GM10266 (cell line): ENCODE results near the gene ATP2B3.

ENCODE experiments used
- DNase-seq: peaks from one replicate; pipeline ENCODE4 v3.0.0; 2012; ENCODE audit errors: extremely low spot score
- TF ChIP-seq, protein P1 (sequence below): IDR thresholded peaks from 2 replicates; pipeline ENCODE4 v1.5.1; 2012; ENCODE audit warnings: mild to moderate bottlenecking, low read depth; ENCODE audit not compliant: control insufficient read depth, insufficient read depth; ENCODE audit errors: missing control alignments

The ATP2B3 gene

GRCh38 chrX:153620576-153620975 lies 103.1 kb downstream of the ATP2B3 start:
- DNase-seq = no peak
- TF ChIP-seq, protein P1, sequence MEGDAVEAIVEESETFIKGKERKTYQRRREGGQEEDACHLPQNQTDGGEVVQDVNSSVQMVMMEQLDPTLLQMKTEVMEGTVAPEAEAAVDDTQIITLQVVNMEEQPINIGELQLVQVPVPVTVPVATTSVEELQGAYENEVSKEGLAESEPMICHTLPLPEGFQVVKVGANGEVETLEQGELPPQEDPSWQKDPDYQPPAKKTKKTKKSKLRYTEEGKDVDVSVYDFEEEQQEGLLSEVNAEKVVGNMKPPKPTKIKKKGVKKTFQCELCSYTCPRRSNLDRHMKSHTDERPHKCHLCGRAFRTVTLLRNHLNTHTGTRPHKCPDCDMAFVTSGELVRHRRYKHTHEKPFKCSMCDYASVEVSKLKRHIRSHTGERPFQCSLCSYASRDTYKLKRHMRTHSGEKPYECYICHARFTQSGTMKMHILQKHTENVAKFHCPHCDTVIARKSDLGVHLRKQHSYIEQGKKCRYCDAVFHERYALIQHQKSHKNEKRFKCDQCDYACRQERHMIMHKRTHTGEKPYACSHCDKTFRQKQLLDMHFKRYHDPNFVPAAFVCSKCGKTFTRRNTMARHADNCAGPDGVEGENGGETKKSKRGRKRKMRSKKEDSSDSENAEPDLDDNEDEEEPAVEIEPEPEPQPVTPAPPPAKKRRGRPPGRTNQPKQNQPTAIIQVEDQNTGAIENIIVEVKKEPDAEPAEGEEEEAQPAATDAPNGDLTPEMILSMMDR = no peak

- TF ChIP-seq, protein P1 = no peak
These were observed 104.6 kb downstream of the ATP2B3 start for GRCh38 chrX:153621949-153622598.

GRCh38 chrX:153622661-153623309 lies 105.3 kb downstream of the ATP2B3 start:
- no peak for DNase-seq
- TF ChIP-seq, protein P1 = no peak

More at GRCh38 chrX:153621949-153622598, 104.6 kb downstream of the ATP2B3 start:
- no peak for DNase-seq

DNA sequence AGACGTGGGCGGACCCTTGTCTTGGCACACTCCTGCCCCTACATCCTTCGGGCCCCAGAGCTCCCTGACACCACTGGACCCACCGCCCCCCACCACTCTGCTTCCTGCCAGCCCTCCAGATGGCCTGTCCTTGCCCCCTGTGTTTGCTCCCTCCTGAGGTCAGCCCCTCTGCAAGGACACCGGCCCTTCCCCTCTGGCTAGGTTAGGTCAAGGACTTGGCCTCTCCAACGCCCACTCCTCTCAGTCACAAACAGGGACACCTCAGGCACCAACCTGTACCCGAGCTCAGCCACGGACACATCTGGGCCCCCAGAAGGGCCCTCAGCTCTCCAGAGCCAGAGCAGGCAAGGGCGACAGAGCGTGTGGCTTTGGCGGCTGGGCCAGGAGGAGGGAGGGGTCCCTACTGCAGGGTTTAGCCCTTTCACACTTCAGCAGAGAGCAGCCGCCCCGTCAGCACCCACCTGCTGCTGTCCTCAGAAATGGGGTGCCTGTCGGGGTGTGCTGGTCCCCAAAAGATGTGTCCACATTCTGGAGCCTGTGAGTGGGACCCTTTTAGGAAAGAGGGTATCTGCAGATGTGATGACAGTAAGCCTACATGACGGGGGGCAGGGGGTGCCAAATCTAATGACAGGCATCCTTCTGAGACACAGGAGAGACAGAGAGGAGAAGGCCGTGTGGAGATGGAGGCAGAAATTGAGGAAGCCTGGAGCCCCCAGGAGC lies 106.0 kb downstream of the ATP2B3 start:
- no peak for DNase-seq
- TF ChIP-seq, protein P1 = no peak

DNA sequence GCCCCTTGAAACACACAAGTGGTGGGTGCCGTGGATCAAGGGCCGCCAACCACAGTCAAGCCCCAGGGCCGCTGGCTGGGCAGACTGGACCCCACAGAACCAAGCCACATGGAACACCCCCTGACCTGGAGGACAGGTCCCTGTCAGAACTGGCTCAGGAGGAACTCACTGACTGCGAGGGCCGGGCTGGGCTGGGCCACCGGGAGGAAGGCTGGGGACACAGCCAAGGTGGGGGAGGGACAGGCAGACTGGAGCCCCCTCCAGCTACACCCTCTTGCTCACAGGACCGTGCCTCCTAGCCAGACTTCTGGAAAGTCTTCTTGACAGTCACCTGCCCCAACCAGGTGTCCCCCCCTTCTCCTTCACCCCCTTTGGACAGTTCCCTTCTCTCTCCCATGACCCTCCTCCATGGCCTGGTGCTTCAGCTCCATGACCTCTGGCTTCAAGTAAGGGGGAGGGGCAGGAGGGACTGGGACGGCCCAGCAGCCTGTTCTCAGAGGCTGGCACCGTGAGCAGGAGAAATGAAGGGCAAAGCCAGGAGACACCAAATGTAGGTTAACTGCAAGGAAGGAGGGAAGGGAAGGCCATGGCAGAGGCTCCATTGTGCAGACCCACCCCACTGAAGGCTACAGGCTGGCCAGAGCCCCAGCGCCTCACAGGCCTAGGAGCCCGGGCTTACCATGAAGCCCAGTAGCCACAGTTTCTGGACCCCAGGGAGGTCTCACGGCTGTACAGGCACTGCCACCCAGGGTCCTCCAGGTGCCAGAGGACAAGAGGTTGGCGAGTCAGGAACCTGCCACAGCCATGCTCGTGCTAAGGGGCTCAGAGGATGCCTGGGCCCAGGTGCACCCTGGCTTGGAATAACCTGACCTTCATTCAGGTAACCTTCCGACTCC lies 107.0 kb downstream of the ATP2B3 start:
- TF ChIP-seq, protein P1 = no peak
- no peak for DNase-seq

DNA sequence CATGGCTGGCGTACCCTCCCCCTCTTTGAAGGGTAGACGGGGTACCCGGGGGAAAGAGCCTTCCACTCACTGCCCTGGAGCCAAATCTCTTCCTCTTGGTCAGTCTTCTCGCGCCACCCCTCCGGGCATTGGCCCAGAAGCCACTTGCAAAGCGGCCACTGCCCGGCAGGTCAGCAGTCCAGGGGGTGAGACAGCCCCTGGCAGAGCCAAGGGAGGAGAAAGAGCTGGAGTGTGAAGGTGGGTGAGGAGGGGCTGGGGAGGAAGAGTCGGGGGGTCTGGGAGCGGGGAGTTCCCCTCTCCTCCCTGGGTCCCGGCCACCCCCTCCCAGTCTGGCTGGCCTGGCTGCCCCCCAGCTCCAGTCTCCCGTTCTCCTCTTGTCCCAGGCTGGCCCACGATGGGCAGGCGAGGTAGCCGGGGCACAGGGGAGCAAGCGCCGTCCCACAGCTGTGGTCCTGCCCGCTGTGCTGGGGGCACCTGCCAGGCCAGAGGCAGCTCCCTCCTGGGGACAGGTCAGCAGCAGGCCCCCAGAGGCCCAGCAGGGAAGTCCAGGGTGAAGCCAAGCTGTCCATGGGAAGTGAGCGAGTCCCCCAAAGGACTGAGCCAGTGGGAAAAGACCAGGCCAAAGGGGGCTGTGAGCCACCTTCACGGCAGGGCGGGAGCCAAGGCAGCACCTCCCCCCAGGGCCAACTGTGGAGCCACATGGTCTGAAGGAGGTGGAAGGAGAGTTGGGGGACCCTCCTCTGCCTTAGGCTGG lies 108.0 kb downstream of the ATP2B3 start:
- TF ChIP-seq, protein P1 = no peak
- DNase-seq = no peak
